Cardiac septum (tissue), 1 donor: ENCODE data around the gene FBXW11. TPM values are rescaled to one million over a fixed set of nuclear protein-coding genes. Genes with fewer than 3 reads are reported as not detected.
"Not testable (repeated sequence)": the region's sequence is repeated elsewhere in the genome, so short reads cannot be mapped to it uniquely, and the experiment has no call there.

Experiments
- DNase-seq: peaks from one replicate; pipeline ENCODE4 v3.0.0-alpha.2; 2020; ENCODE audit warnings: low spot score
- intact Hi-C: fragments of 100-400 bp; cut with DNase I; formaldehyde crosslinking; loops from one replicate; pipeline ENCODE4 v1.14.0; 2022
- total RNA-seq: library from RNA; stranded (reverse); fragmentation: NEBNext Ultra II Directional; extraction: Animal tissue kit (Norgen Biotek cat#: 25700); gene quantifications from one replicate; pipeline ENCODE4 v1.2.1, GENCODE V29; 2021
- donor health status: DM: no; HTN: no; CAD: no.

The FBXW11 gene
- total RNA-seq, 1 donor from 2014 or later = 94.4 TPM

DNA sequence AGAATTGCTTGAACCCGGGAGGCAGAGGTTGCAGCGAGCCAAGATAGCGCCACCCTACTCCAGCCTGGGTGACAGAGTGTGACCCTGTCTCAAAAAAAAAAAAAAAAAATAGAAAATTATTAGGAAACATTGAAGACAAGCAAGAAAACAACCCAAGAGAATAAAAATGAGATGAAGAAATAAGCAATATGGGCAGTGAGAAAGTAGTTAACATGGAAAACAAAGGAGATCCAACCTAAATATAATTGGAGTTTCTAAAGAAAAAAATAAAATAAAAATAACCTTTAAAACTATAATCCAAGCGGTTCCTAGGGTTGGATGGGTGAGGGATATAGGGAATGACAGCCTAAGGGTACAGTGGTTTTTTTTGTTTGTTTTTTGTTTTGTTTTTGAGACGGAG is 71.9 kb downstream of the FBXW11 start:
- intact Hi-C loops = no loop called here
- DNase-seq = no peak

DNA sequence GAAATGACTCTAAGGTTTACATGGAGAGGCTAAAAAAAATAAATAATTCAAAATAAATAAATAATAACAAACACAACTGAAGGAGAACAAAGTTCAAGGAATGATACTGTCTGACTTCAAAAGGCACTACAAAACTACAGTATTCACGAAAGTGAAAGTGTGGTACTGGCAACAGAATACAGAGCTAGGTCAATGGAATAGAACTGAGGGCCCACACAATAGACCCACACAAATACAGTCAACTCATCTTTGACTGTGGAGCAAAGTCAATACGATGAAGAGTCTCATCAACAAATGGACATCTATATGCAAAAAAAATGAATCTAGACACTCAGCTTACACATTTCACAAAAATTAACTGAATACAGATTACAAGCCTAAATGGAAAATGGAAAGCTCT is 75.3 kb downstream of the FBXW11 start:
- intact Hi-C loops = no loop called here
- no peak for DNase-seq

DNA sequence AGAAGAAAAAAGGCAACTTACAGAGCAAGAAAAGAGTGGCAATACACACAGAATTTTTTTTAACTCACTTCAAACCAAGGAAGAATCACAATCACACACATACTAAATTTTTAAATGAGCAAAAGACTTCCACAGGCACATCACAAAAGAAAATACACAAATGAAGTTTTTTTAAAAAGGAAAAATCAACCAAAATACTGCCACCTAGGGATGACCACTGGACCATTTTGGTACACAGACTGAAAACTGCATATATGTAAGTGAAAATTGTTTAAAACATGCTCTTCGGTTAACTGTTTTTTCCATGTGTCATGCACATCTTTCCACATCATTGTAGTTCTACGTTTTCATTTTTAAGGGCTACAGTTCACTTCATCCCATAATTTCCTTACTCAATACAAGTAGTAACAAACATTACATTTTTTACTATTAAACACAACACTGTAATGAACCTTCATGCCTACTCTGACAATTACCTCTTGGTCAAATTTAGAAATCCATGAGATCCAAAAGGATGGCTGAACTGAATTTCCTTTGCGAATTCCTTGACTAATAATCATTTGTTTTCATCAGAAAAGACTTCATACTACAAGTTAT is 79.0 kb downstream of the FBXW11 start:
- intact Hi-C loops = no loop called here
- DNase-seq = no peak

DNA sequence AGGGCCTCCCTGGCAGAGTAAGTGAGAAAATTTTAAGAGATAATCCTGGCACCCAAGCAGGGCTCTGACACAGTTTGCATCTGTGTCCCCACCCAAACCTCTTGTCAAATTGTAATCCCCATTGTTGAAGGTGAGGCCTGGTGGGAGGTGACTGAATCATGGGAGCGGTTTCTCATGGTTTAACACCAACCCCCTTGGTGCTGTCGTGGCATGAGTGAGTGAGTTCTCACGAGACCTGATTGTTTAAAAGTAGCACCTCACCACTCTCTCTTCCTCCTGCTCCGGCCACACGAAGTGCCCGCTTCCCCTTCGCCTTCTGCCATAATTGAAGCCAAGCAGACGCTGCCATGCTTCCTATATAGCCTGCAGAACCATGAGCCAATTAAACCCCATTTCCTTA is 80.1 kb downstream of the FBXW11 start:
- no peak for DNase-seq
- intact Hi-C loops = no loop called here

DNA sequence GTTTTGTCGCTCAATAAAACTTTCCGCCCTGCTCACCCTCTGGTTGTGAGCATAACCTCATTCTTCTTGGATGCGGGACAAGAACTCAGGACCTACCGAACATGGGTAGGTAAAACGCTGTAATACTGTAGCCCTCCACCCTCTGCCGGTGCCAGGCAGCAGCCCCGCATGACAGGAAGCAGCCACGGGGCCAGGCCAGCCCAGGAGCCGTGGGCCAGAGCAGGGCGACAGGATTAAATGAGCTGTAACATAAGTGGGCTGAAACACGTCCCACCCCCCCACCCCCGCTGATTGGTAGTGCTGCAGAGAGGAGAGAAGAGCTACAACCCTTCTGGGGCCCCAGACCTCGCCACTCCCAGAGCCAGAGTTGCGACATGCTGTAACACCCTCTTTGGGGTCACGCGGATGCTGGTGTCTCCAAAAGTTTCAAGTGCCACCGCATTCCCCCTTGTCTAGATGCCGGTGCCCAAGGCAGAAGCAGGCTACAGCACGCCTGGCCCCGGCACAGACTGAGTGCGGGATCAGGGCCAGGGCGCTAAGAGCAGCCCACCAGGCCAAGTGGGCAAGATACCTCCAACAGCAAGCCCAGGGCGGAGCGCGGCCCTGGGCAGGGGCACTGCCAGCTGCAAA is 81.8 kb downstream of the FBXW11 start:
- DNase-seq = no peak
- intact Hi-C loops = no loop called here

DNA sequence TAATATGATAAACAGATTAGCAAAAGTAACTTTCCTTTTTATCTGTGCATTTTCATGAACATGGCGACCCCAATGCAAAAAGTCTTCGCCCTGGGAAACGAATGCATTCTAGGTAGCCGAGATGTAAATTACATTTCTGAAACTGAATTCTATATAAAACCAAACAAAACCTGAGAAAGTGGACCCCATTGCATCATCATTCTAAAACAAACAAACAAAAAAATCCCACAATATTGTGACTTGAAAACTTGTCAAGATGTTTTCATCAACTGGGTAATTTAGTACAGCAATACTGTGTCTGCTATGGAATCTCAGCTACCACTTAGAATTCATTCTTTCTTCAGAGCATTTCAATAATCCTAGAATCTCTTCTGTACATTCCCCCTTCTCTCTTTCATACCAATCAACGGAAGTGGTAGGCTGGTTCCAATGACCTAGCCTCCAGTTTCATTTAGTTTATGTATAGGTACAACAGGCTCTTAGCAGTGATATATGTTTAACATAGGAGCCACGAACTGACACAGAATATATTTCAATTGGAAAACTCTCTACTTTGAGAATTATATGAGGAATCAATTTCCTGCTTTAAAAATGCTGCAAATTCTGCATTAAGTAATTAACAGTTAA is 85.6 kb downstream of the FBXW11 start:
- no peak for DNase-seq
- intact Hi-C loops = no loop called here

DNA sequence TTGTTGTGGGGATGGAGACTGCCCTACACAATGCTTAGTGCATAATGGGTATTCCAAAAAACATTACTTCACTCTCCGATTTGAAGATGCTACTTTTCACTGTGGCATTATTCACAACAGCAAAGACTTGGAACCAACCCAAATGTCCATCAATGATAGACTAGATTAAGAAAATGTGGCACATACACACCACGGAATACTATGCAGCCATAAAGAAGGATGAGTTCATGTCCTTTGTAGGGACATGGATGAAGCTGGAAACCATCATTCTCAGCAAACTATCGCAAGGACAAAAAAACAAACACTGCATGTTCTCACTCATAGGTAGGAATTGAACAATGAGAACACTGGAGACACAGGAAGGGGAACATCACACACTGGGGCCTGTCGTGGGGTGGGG is 90.7 kb downstream of the FBXW11 start:
- intact Hi-C loops = loop anchor here (10.0 kb wide), 1 partner anchor 369 kb away; the partner anchor contains the start of gene UBTD2
- DNase-seq = not testable (repeated sequence)

DNA sequence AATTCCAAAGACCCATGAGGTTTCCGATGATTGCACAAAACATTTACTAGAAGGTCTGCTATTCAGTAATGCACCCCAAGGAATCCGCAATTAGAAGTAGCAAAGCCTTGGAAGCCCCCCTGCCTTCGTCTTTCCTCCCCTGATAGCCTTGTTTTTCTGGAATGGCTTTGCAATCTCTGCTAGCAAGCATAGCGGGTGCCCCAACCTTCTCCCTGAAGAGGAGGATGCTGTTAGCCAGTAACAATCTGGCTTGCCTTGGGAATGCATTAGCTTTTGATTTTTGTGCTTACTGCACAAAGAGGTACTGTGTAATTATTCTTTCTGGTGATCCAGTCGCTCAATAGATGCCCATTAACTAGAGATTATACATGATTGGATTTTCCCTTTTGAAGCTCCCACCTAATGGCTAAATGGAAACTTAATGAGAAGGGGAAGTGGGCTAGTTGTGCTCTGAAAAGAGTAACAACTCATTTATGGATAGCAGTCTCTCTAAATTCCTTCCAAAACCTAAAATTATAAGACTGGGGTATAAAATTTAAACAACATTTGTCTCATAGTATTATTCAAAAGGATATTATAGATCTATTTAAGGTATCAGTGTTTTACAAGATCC is 91.6 kb downstream of the FBXW11 start:
- intact Hi-C loops = loop anchor here (5.0 to 10.0 kb wide), 2 partner anchors 272 to 370 kb away; partner anchors contain the start of genes STK10 and UBTD2
- no peak for DNase-seq

DNA sequence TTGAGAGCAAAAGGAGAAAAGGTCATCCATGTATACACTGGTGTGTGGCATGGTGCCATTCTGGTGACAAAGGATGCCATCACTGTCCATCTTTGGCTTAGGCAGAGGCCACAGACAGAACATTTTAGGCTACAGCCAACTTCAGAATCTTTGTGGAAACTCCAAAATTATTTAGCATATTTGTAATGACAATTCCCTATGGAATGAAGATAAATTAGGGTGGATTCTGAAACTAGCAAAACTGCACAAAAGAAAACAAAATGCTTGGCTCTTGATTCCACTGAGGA is 92.5 kb downstream of the FBXW11 start:
- DNase-seq = no peak
- intact Hi-C loops = loop anchor here (2.0 to 10.0 kb wide), 3 partner anchors 125 to 371 kb away; partner anchors contain the start of genes STK10 and UBTD2

DNA sequence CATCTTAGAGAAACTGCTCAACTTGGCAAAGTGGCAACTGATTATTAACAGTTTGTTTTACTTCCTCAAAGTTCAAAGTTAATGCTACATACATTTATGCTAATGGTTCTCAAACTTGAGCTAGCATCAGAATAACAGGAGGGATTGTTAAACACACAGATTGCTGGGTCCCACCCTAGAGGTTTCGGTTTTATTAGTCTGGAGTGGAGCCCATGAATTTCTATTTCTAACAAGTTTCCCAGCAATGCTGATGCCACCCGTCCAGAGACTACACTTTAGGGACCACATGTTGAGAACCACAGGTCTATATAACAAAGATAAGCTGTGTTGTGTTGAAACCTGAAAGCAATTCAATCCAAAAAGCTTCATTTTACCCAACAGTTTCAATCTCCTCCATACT is 95.3 kb downstream of the FBXW11 start:
- intact Hi-C loops = loop anchor here (5.0 to 10.0 kb wide), 2 partner anchors 276 to 374 kb away; partner anchors contain the start of genes STK10 and UBTD2
- no peak for DNase-seq

DNA sequence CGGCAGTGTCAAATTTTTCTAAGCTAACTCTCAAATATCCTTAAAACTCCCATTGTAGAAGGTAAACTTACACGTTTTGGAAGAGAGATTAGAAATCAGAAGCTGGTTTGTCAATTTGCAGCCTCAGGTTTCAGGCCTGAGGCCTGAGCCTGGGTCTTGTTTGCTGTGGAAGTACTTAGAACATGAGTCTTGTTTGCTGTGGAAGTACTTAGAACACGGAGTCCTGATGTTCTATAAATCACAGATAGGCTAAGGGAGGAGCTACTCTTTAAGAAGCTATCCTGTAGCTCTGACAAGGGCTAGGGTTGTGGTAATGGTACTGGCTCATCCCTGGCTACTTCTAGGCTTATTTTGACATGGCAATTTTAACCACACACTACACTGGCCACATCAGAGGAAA is 97.8 kb downstream of the FBXW11 start:
- no peak for DNase-seq
- intact Hi-C loops = loop anchor here (5.0 to 10.0 kb wide), 2 partner anchors 61 to 424 kb away; no protein-coding TSS in a partner anchor

DNA sequence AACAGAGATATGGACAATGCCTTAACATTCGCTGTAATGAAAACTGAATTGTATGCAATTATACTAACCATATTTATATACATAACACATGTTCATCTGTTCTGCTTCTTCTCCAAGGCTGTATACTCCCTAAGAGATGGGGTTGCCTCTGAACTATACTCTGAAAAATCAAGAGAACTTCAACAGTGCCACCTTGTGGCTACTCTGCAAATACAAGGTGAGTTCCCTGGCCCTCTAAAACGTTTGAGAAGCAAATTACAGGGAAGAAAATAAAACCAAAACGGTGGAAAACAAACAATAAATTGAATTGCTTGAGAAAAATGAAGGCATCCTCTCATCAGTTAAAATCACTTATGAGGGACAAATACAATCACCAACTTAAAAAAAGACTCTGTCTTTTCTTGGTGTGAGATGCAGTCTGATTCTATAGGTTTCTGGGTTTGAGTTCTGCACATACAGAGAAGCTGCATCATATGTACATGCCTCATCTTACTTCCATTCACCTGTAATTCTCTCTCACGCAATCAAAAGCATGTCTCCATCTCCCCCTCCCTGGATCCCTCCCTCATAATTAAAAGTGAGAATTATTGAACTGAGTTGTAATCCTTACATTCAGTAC is 98.6 kb downstream of the FBXW11 start:
- DNase-seq = no peak
- intact Hi-C loops = loop anchor here (2.0 to 10.0 kb wide), 4 partner anchors 61 to 489 kb away; partner anchors contain the start of gene FGF18

DNA sequence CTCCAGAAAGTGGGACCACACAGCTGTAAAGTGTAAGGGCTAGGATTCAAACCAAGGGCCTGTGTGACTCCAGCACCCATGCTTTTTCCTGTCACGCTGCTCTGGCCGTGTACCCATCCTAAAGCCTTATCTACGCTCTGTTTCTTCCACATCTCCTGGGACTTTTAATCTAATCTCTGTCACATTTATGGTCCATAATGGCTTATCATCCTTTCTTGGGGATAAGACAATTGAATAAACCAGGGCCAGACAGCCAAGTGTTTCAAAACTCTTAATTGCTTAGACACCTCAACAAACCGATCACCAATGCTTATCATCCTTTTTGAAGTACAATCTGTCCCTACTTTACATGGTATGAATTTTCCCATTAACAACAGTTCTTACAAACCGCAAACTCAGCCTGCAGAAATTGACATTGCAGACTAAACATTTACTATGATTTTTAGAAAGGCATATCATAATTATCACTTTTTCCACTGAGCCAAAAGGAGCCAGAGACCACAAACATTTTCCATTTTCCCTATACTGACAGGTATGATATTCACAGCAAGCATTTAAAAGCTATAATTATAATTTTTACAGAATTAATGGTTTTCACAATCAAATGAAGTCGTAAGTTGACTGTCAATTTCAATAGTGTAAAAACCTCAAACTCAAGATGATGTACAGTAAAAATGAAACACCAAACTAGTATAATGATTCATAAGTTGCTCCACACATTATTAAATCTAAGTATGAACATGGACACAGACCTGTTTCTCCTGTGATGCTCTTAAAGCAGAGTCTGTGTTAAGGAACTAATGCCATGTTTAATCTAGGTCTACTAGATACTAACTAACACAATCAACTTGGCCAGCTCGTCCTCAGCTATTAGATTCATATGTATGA is 99.5 kb downstream of the FBXW11 start:
- no peak for DNase-seq
- intact Hi-C loops = loop anchor here (2.0 to 10.0 kb wide), 4 partner anchors 60 to 488 kb away; partner anchors contain the start of gene FGF18

DNA sequence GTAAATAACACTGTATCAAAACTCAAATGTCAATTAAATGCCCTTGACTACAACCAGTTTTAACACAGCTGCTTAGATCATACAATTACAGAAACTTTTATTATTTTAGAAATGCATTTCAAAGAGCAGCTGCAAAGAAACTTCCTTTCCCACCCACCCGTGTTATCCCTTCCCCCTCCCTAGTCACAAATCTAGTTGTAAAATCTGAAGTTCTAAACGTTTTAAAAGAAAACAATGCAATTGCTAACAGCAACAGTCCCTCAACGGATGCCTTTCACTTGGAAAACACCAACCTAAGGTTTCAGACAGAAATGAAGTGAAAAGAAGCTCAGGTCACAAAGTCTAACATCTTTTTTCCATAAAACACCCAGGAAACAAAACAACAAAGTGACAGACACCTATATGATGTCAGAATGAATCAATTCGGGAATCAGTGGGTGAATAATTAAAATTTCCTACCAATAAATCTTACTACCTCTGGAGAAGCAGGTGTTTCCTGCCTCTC is 100.3 kb downstream of the FBXW11 start:
- intact Hi-C loops = loop anchor here (2.0 to 10.0 kb wide), 4 partner anchors 59 to 487 kb away; partner anchors contain the start of gene FGF18
- no peak for DNase-seq

DNA sequence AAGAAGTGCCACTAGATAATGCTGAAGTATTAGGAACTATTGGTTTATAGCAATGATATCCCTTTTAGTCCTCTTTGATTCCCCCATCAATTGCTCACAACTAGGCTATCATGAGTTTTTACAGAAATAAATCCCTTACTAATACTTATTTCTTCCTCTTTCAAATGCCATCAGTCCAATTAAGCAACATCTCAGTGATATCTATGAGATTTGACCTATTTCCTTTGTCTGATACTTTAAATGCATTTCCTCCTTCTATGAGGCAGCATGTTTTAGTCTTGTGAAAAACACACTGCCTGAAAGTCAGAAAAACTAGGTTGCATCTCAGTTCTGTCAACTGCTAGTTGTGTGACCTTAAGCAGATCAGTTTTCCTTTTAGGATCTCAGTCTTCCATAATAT is 101.6 kb downstream of the FBXW11 start:
- intact Hi-C loops = loop anchor here (5.0 to 10.0 kb wide), 2 partner anchors 58 to 420 kb away; no protein-coding TSS in a partner anchor

DNA sequence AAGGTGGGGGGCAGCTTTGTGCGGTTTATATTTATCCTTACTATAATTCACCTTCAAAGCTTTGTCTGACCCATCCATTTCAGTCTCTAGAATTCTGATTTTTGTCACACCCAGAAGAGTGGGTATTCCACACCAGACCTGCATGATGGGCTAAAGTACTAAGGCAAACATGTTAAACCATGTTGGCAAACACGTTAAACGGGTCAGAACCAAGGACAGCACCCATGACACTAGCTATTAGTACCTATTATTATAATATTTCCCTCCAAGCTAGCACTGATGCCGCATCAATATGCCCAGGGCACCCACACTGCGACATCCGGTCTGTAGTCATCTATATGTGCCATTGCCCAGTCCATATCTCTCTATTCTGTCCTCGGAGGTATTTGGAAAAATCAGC is 104.7 kb downstream of the FBXW11 start:
- intact Hi-C loops = loop anchor here (10.0 kb wide), 1 partner anchor 417 kb away; no protein-coding TSS in a partner anchor
- no peak for DNase-seq

More for the DNA sequence above, 101.6 kb downstream of the FBXW11 start:
- no peak for DNase-seq

DNA sequence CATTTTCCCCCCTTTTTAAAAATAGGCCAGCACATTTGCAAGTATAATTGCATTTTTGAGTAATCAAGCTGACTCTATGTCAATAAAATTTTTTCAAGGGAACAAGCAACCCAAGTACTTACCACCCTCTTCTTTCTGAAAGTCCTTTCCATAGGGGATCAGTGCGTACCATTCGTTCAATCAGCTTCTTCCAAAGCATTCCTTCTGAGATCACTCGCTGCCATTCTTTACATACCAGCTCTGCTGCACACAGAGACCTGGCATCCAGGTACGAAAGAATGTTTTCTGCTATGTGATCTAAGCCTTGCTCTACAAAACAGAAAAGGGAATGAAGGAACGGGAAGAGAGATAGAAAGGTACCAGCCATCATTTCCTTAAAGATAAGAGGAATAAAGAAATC is 106.6 kb downstream of the FBXW11 start:
- intact Hi-C loops = loop anchor here (10.0 kb wide), 1 partner anchor 415 kb away; no protein-coding TSS in a partner anchor
- no peak for DNase-seq

DNA sequence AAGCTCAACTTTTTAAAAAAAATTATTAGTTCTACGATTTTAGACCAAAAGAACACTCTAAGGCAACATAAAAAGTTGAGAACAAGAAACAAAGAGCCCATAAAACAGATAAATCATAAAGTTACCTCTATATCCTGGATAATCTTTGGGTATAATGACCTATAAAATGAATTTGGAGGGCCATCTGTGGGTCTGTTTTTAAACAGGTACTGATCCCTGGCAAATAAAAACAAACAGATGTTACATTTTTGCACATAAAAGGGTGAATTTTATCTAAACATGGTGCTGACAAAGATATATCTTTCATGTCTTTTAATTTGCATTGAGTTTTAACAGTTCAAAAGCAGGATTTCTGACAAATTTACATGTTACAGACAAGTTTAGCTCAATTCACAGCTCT is 107.6 kb downstream of the FBXW11 start:
- DNase-seq = no peak
- intact Hi-C loops = no loop called here
